ENCODE data around the gene MAP3K12.

The MAP3K12 gene

GRCh38 chr12:53462935-53463334 lies 36.3 kb downstream of the MAP3K12 start:
- TF ChIP-seq CTCF (conservative IDR thresholded peaks at IDR 0.05) = no peak
- H3K27ac ChIP-seq = peak overlapping the region; percentile 3; the same call in 1 of the 2 replicates

GRCh38 chr12:53461591-53461990 lies 37.7 kb downstream of the MAP3K12 start:
- TF ChIP-seq CTCF (conservative IDR thresholded peaks at IDR 0.05) = no peak
- 0 out of 2 replicates have a peak overlapping the region, but pooled peaks have one; percentile 0 for H3K27ac ChIP-seq

- no peak for TF ChIP-seq CTCF (conservative IDR thresholded peaks at IDR 0.05)
- 0 out of 2 replicates have a peak overlapping the region, but pooled peaks have one; percentile 0 for H3K27ac ChIP-seq
Observed at GRCh38 chr12:53461059-53461458, 38.2 kb downstream of the MAP3K12 start.

- no peak overlapping the region for H3K27ac ChIP-seq
- no peak for TF ChIP-seq CTCF (conservative IDR thresholded peaks at IDR 0.05)
Observed at GRCh38 chr12:53459097-53459496, 40.2 kb downstream of the MAP3K12 start.

GRCh38 chr12:53456654-53457366 lies 42.4 kb downstream of the MAP3K12 start:
- no peak overlapping the region for H3K27ac ChIP-seq
- no peak for TF ChIP-seq CTCF (conservative IDR thresholded peaks at IDR 0.05)

GRCh38 chr12:53454707-53455106 lies 44.6 kb downstream of the MAP3K12 start:
- TF ChIP-seq CTCF (conservative IDR thresholded peaks at IDR 0.05) = no peak
- no peak overlapping the region for H3K27ac ChIP-seq

- H3K27ac ChIP-seq = peak overlapping the region; percentile 93; the same call in 1 of the 2 replicates
- no peak for TF ChIP-seq CTCF (conservative IDR thresholded peaks at IDR 0.05)
Observed at GRCh38 chr12:53453953-53454640, 45.2 kb downstream of the MAP3K12 start.
